Stimulated activated memory B cell treated with anti-CD40 and anti-IgM and Interleukin-4, amounts not matched to agents 10 μg/mL and 1 μg/mL and 100 μg/mL, for 72 hours (primary cell): Measurements from ENCODE around the gene PIGC.

Experiments used
- ATAC-seq: fragments of 150-1000 bp; cut with Tn5 transposase; 2 replicates; pipeline ENCODE4 v1.10.0; 2021
- H3K27ac Mint-ChIP-seq: one replicate; pipeline ENCODE4 v1.8.0; 2022; ENCODE audit warnings: mild to moderate bottlenecking, mixed read lengths
- H3K27me3 Mint-ChIP-seq: one replicate; pipeline ENCODE4 v1.8.0; 2022; ENCODE audit warnings: mixed read lengths
- H3K36me3 Mint-ChIP-seq: one replicate; pipeline ENCODE4 v1.8.0; 2022; ENCODE audit warnings: mixed read lengths
- H3K4me1 Mint-ChIP-seq: one replicate; pipeline ENCODE4 v1.8.0; 2022; ENCODE audit warnings: mixed read lengths
- H3K4me3 Mint-ChIP-seq: one replicate; pipeline ENCODE4 v1.8.0; 2022; ENCODE audit warnings: mild to moderate bottlenecking, moderate library complexity, mixed read lengths
- H3K9me3 Mint-ChIP-seq: one replicate; pipeline ENCODE4 v1.8.0; 2022; ENCODE audit warnings: mixed read lengths

The PIGC gene

DNA sequence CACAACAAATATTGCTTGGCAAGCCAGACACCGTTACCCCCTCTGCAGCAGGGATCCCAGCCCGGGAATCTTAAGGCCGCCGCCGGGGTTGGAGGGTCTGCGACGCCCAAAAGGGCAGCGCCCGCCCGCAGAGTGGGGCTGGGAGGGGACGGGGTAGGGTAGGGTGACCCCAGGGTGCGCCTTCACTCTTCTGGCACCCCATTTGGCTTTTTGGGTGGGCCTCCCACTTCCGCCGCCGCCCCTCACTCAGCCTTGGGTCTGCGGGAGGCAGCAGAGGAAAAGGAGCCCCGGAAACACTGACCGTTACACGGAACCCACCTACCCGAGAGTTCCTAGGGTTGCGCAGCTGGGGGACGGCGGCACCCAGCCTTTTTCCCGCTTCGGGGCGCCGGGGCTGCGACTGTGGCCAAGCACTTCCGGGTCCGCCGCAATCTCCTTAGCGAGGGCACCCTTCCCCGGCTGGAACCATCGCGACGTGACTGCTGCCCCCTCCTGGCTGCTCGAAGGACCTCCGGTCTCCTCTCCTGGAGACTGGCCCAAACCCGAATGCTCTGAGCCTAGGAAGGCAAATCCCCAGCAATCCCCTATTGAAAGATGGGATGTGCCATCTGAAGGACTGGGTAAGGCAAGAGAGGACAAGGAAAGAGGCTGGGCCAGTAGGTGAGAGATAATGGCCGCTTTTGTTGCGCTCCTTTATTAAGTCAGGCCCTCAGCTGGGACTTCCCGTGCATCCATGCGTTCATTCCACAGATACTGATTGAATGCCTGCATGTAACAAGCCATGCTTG lies at the start of gene PIGC:
PIGC (minus strand) TSS at position 404 of the 788 bp plus-strand sequence. CDS start 1,447 bp downstream, outside the sequence.
- peaks cover 31% of the 10 kb centered on the region for H3K36me3 Mint-ChIP-seq

DNA sequence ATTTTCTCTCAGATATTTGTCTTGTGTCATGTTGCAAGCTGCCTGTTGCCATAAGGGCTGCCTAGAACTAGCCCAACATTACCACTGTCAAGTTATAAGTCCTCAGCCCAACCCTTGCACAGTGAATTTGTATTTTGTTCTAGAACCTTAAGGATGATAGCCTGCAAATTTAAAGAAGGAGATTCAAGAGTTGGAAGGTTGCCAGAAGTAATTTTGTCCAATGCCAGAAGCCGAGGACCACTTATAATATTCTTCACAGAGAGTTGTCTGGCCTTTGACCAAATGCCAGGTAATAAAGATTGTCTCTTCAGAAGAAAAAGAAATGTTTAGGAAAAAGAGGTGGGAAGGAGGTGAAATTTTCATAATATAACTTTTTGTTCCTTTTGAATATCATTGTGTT lies 48.6 kb upstream of the PIGC start:
- Mint-ChIP-seq H3K4me1 (no peaks in the 10 kb centered on the region), H3K27me3 (peaks cover 21% of the 10 kb centered on the region), H3K4me3 (no peak overlapping the region)

More for the DNA sequence above, at the start of gene PIGC:
- peaks cover 48% of the 10 kb centered on the region for H3K4me1 Mint-ChIP-seq
- peak; percentile 100 for ATAC-seq
- H3K27me3 Mint-ChIP-seq = no peaks in the 10 kb centered on the region
- H3K4me3 Mint-ChIP-seq = peak within 1 kb of the TSS; percentile 91
- H3K9me3 Mint-ChIP-seq = no peaks in the 10 kb centered on the region
- peak within 1 kb of the TSS; percentile 97 for H3K27ac Mint-ChIP-seq

DNA sequence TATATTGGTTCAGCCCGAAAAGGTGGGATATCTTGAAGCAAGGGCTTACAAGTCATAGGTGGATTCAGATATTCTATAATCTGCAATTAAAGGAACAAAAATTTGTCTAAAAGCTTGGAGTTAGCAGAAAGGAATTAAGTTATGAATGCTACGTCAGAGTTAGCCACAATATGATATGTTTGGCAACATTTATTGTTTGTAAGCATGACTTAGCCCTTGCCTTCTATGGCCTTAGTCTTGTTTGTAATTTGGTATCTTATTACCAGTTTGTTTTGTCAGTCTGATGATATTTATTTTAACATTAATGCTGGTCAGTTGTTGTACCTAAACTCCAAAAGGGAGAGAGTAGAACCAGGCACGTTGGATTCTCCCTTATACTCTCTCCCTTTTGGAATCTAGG lies 46.0 kb upstream of the PIGC start:
- no peaks in the 10 kb centered on the region for H3K36me3 Mint-ChIP-seq
- H3K9me3 Mint-ChIP-seq = peaks cover 2% of the 10 kb centered on the region
- no peaks in the 10 kb centered on the region for H3K4me1 Mint-ChIP-seq
- no peak overlapping the region for H3K27ac Mint-ChIP-seq
- no peak overlapping the region for H3K4me3 Mint-ChIP-seq
- ATAC-seq = no peak
- peaks cover 38% of the 10 kb centered on the region for H3K27me3 Mint-ChIP-seq

More for the DNA sequence above, 48.6 kb upstream of the PIGC start:
- no peak for ATAC-seq
- Mint-ChIP-seq H3K36me3 (no peaks in the 10 kb centered on the region), H3K9me3 (no peaks in the 10 kb centered on the region), H3K27ac (no peak overlapping the region)

- Mint-ChIP-seq H3K4me3 (no peak overlapping the region), H3K27me3 (peaks cover 40% of the 10 kb centered on the region), H3K9me3 (peaks cover 2% of the 10 kb centered on the region), H3K4me1 (no peaks in the 10 kb centered on the region), H3K36me3 (no peaks in the 10 kb centered on the region), H3K27ac (no peak overlapping the region)
- no peak for ATAC-seq
These were observed 44.5 kb upstream of the PIGC start for GRCh38 chr1:172488393-172488792.

DNA sequence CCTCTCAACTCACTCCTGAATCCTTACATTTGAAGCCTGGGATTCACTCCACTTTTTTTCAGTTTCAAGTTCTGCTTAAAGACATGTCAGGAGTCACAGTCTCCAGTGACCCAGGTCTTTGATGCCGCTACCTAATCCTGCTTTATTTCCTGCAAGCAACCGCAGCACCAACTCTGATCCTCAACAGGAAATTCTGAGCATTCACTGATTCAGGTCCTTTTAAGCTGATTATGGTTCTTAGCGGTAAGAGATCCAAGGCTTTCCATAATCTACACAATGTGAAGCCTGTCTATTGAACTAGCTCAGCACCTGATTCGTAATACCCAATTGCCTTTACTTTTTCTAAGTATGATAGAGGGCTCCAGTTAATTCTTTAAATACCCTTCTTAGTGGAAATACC lies 43.7 kb upstream of the PIGC start:
- no peak overlapping the region for H3K4me3 Mint-ChIP-seq
- no peak overlapping the region for H3K27ac Mint-ChIP-seq
- ATAC-seq = no peak
- H3K36me3 Mint-ChIP-seq = no peaks in the 10 kb centered on the region
- no peaks in the 10 kb centered on the region for H3K4me1 Mint-ChIP-seq
- peaks cover 45% of the 10 kb centered on the region for H3K27me3 Mint-ChIP-seq
- peaks cover 2% of the 10 kb centered on the region for H3K9me3 Mint-ChIP-seq

DNA sequence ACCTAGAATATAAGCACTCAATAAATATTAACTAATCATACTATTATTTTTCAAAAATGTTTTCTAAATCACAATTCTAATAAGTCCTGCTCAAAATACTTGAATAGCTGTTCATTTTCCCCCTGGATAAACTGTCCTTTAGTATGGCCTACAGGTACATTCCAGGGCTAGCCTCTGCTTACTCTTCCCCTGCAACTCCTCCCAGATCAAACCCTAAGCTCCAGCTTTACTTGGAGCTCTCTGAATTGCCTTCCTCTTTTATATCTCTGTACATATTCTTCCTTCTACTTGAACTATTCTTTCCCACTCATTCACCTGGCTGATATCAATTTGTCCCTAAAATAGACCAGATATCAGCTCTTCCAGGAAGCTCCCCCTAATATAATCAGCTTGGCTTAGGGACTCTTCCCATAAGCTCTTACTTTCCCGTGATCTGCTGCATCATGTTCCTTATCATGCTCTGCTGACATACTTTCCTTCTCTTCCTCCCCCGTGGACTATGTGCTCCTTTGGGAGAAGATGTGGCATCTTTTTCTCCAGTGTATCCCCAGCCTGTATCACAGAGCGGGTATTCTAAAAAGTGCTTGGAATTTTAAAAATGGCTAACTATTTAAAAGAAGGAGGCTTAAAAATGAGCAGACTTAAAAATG lies 43.1 kb upstream of the PIGC start:
- Mint-ChIP-seq H3K36me3 (no peaks in the 10 kb centered on the region), H3K27ac (no peak overlapping the region), H3K4me1 (no peaks in the 10 kb centered on the region), H3K9me3 (peaks cover 2% of the 10 kb centered on the region), H3K4me3 (no peak overlapping the region), H3K27me3 (peaks cover 45% of the 10 kb centered on the region)
- no peak for ATAC-seq

- peaks cover 40% of the 10 kb centered on the region for H3K27me3 Mint-ChIP-seq
- ATAC-seq = no peak
- H3K36me3 Mint-ChIP-seq = no peaks in the 10 kb centered on the region
- H3K9me3 Mint-ChIP-seq = peaks cover 2% of the 10 kb centered on the region
- no peaks in the 10 kb centered on the region for H3K4me1 Mint-ChIP-seq
- H3K4me3 Mint-ChIP-seq = no peak overlapping the region
- no peak overlapping the region for H3K27ac Mint-ChIP-seq
These were observed 41.8 kb upstream of the PIGC start for GRCh38 chr1:172485626-172486025.

- Mint-ChIP-seq H3K36me3 (no peaks in the 10 kb centered on the region), H3K4me3 (no peak overlapping the region), H3K4me1 (no peaks in the 10 kb centered on the region), H3K9me3 (peaks cover 2% of the 10 kb centered on the region), H3K27me3 (peaks cover 46% of the 10 kb centered on the region), H3K27ac (no peak overlapping the region)
- no peak for ATAC-seq
These were observed 40.4 kb upstream of the PIGC start for GRCh38 chr1:172484252-172484651.

- peaks cover 2% of the 10 kb centered on the region for H3K9me3 Mint-ChIP-seq
- H3K4me1 Mint-ChIP-seq = no peaks in the 10 kb centered on the region
- no peak overlapping the region for H3K4me3 Mint-ChIP-seq
- H3K27me3 Mint-ChIP-seq = peaks cover 39% of the 10 kb centered on the region
- H3K27ac Mint-ChIP-seq = no peak overlapping the region
- H3K36me3 Mint-ChIP-seq = no peaks in the 10 kb centered on the region
- no peak for ATAC-seq
These were observed 39.6 kb upstream of the PIGC start for GRCh38 chr1:172483448-172483847.

- no peak for ATAC-seq
- no peaks in the 10 kb centered on the region for H3K4me1 Mint-ChIP-seq
- H3K27ac Mint-ChIP-seq = no peak overlapping the region
- no peaks in the 10 kb centered on the region for H3K36me3 Mint-ChIP-seq
- H3K4me3 Mint-ChIP-seq = no peak overlapping the region
- H3K27me3 Mint-ChIP-seq = peaks cover 31% of the 10 kb centered on the region
- peaks cover 2% of the 10 kb centered on the region for H3K9me3 Mint-ChIP-seq
These were observed 38.2 kb upstream of the PIGC start for GRCh38 chr1:172482044-172482443.

DNA sequence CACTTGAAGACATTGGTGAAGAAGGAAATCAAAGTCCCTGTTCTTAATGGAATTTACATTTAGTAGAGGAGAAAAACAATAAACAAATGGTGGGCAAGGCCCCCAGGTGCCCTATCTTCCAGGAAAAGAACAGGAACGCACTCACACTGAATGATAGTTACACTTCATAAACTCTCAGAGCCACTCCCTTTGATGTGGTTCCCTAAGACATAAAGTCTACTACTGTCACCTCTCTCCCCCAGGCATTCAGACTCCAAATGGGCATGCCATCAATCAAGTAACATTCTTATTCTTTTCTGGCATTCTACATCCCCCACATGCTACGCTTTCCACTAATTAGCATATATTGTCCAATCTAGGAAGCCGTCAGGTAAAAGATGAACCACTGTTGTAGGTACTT lies 36.6 kb upstream of the PIGC start:
- Mint-ChIP-seq H3K9me3 (peaks cover 2% of the 10 kb centered on the region), H3K27me3 (peaks cover 24% of the 10 kb centered on the region), H3K4me3 (no peak overlapping the region), H3K36me3 (no peaks in the 10 kb centered on the region), H3K27ac (no peak overlapping the region), H3K4me1 (no peaks in the 10 kb centered on the region)
- no peak for ATAC-seq

GRCh38 chr1:172478485-172478884 lies 34.6 kb upstream of the PIGC start:
- H3K27ac Mint-ChIP-seq = no peak overlapping the region
- H3K27me3 Mint-ChIP-seq = peaks cover 16% of the 10 kb centered on the region
- no peaks in the 10 kb centered on the region for H3K36me3 Mint-ChIP-seq
- no peaks in the 10 kb centered on the region for H3K4me1 Mint-ChIP-seq
- no peak overlapping the region for H3K4me3 Mint-ChIP-seq
- no peak for ATAC-seq
- H3K9me3 Mint-ChIP-seq = no peaks in the 10 kb centered on the region

GRCh38 chr1:172477741-172478140 lies 33.9 kb upstream of the PIGC start:
- no peaks in the 10 kb centered on the region for H3K4me1 Mint-ChIP-seq
- no peaks in the 10 kb centered on the region for H3K9me3 Mint-ChIP-seq
- peaks cover 12% of the 10 kb centered on the region for H3K27me3 Mint-ChIP-seq
- no peak overlapping the region for H3K4me3 Mint-ChIP-seq
- no peaks in the 10 kb centered on the region for H3K36me3 Mint-ChIP-seq
- ATAC-seq = no peak
- no peak overlapping the region for H3K27ac Mint-ChIP-seq

- Mint-ChIP-seq H3K36me3 (no peaks in the 10 kb centered on the region), H3K4me3 (no peak overlapping the region), H3K27me3 (peaks cover 10% of the 10 kb centered on the region), H3K9me3 (no peaks in the 10 kb centered on the region), H3K4me1 (no peaks in the 10 kb centered on the region), H3K27ac (no peak overlapping the region)
- ATAC-seq = no peak
These were observed 33.3 kb upstream of the PIGC start for GRCh38 chr1:172477216-172477615.

DNA sequence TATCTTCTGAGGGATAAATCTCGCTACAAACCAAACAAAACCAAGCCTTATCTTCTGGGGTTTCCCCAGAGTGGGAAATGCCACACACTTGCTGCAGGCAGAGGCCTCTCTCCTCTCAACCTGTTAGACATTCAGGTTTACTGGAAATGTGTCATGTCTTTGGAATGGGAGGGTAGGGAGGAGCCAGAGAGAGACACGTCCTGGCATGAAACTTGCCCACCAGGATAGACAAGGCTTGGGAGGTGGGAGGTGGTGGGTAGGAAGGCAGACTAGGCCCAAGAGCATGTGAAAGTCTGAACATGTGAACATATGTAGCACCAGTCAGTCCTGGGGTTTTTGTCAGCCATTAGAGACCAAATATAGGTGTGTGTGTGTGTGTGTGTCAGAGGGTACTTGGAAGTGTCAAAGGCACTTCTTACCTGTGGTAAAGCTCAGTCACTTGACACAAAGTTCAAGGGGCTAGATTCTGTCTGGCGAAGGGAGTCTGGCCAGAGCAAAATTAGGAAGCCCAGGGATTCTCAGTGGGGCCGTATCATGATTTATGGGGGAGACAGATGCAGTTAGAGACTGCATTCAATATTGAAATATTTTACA lies 32.4 kb upstream of the PIGC start:
- Mint-ChIP-seq H3K4me1 (no peaks in the 10 kb centered on the region), H3K27ac (no peak overlapping the region), H3K36me3 (no peaks in the 10 kb centered on the region), H3K27me3 (peaks cover 10% of the 10 kb centered on the region), H3K9me3 (no peaks in the 10 kb centered on the region), H3K4me3 (no peak overlapping the region)
- ATAC-seq = no peak

DNA sequence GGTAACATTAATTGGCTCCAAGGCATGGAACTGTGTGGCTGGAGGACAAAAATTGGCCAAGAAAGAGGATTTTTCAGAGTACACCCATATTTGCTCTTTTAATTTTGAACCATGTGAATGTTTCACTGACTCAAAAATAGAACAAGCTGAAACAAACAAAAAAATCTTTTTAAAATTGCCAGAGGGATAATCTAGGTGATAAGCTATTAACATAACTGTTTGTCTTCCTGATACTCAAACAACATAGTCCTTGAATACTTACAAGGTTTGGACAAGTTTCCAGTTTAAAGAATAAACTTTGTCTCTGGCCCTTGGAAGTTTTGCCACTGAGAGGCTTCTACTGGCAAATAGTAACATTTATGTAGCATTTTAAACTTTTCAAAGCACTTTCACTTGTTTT lies 30.0 kb upstream of the PIGC start:
- Mint-ChIP-seq H3K4me3 (no peak overlapping the region), H3K9me3 (no peaks in the 10 kb centered on the region), H3K4me1 (no peaks in the 10 kb centered on the region), H3K27ac (no peak overlapping the region), H3K36me3 (no peaks in the 10 kb centered on the region), H3K27me3 (no peaks in the 10 kb centered on the region)
- no peak for ATAC-seq
